Ishikawa (cell line): ENCODE measurements around the gene GSG1L2.

Experiments
- TF ChIP-seq, protein P1 (sequence below): IDR thresholded peaks from 2 replicates; pipeline ENCODE4 v1.6.1; 2012
- TF ChIP-seq, protein P2 (sequence below): IDR thresholded peaks from 2 replicates; pipeline ENCODE4 v1.6.1; 2012
- TF ChIP-seq, protein P3 (sequence below): IDR thresholded peaks from 2 replicates; pipeline ENCODE4 v1.6.1; 2012; ENCODE audit warnings: low read depth, mild to moderate bottlenecking

DNA sequence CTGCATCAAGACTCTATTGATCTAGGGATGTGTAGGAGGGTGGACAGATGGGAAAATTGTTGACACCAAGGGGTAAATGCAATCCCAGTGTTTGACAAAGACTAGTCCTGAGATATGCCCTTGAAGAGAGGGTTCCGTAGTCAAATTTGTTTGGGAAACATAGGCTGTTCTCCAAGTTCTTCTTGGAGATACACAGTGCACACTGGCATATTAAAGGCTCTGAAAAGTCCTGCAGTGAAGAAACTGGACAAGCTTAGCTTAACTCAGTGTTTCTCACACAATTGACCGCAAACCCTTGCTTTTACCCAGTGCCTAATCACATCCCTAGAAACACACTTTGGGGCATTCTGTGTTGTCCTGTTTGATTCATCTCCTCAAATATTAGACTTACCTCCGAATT is 41.3 kb downstream of the GSG1L2 start:
- TF ChIP-seq, protein P1, sequence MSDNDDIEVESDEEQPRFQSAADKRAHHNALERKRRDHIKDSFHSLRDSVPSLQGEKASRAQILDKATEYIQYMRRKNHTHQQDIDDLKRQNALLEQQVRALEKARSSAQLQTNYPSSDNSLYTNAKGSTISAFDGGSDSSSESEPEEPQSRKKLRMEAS = no peak
- TF ChIP-seq, protein P2, sequence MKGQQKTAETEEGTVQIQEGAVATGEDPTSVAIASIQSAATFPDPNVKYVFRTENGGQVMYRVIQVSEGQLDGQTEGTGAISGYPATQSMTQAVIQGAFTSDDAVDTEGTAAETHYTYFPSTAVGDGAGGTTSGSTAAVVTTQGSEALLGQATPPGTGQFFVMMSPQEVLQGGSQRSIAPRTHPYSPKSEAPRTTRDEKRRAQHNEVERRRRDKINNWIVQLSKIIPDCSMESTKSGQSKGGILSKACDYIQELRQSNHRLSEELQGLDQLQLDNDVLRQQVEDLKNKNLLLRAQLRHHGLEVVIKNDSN = no peak
- TF ChIP-seq, protein P3, sequence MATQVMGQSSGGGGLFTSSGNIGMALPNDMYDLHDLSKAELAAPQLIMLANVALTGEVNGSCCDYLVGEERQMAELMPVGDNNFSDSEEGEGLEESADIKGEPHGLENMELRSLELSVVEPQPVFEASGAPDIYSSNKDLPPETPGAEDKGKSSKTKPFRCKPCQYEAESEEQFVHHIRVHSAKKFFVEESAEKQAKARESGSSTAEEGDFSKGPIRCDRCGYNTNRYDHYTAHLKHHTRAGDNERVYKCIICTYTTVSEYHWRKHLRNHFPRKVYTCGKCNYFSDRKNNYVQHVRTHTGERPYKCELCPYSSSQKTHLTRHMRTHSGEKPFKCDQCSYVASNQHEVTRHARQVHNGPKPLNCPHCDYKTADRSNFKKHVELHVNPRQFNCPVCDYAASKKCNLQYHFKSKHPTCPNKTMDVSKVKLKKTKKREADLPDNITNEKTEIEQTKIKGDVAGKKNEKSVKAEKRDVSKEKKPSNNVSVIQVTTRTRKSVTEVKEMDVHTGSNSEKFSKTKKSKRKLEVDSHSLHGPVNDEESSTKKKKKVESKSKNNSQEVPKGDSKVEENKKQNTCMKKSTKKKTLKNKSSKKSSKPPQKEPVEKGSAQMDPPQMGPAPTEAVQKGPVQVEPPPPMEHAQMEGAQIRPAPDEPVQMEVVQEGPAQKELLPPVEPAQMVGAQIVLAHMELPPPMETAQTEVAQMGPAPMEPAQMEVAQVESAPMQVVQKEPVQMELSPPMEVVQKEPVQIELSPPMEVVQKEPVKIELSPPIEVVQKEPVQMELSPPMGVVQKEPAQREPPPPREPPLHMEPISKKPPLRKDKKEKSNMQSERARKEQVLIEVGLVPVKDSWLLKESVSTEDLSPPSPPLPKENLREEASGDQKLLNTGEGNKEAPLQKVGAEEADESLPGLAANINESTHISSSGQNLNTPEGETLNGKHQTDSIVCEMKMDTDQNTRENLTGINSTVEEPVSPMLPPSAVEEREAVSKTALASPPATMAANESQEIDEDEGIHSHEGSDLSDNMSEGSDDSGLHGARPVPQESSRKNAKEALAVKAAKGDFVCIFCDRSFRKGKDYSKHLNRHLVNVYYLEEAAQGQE = no peak
